Stimulated activated CD8-positive, alpha-beta memory T cell treated with anti-CD3 and anti-CD28 coated beads, Interleukin-7, amount 100 ng/mL, for 24 hours (primary cell): ENCODE data around the gene CRABP2.

Experiments used
- DNase-seq: peaks from one replicate; pipeline ENCODE4 v3.0.0-alpha.2; 2020; ENCODE audit warnings: low read depth

CRABP2 gene

GRCh38 chr1:156689953-156690674, 15.3 kb downstream of the CRABP2 start:
- DNase-seq, result no peak

- peak; percentile 51 for DNase-seq
Measured at GRCh38 chr1:156689035-156689952, 16.1 kb downstream of the CRABP2 start.

DNA sequence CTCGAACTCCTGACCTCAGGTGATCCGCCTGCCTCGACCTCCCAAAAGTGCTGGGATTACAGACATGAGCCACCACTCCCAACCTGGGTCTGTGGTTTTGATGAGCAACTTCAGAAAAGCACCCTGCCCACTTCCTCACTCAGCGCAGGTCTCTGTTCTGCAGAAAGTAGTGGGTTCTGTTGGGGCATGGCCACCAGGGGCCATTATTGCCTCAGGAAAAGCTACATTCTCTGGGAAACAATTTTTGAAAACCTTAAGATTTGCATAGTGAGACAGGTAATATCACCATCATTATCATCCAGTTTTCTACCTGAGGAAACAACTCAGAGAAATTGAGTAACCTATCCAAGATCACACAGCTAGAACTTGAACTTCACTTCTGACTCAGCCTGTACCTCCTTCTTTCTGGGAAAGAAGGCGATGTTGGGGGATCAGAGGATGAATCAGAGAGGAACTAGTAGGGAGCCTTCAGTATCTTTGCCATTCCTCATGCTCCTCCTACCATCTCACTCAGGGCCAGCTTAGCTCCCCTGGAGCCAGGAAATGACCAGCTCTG, 21.1 kb downstream of the CRABP2 start:
- DNase-seq, result no peak

DNA sequence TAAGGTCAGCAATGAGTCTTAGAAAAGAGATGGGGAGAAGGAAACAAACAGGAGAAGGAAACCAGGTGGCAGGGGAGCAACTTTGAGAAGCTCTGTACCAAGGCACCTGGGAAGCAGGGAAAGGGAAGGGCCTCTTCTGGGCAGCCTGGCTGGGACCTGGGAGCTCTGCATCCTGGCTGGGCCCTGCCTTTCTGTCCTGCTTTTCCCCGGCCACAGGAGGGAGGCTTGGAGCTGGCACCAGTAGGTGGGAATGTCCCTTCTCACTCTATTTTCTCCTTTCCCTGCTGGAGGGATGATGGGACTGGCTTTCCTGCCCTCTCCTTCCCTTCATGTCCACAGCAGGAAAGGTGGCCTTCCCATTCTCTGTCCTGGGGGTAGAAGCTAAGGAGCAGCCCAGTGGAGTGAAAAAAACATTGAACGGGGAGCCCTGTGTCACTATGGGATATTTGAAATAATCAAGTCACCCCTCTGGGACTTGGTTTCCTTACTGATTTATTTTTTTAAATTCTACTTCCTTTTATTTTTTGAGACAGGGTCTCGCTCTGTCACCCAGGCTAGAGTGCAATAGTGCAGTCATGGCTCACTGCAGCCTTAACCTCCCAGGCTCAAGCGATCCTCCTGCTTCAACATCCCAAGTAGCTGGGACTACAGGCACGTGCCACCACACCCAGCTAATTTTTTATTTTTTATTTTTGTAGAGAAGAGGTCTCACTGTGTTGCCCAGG, 23.1 kb downstream of the CRABP2 start:
- DNase-seq, result no peak

DNA sequence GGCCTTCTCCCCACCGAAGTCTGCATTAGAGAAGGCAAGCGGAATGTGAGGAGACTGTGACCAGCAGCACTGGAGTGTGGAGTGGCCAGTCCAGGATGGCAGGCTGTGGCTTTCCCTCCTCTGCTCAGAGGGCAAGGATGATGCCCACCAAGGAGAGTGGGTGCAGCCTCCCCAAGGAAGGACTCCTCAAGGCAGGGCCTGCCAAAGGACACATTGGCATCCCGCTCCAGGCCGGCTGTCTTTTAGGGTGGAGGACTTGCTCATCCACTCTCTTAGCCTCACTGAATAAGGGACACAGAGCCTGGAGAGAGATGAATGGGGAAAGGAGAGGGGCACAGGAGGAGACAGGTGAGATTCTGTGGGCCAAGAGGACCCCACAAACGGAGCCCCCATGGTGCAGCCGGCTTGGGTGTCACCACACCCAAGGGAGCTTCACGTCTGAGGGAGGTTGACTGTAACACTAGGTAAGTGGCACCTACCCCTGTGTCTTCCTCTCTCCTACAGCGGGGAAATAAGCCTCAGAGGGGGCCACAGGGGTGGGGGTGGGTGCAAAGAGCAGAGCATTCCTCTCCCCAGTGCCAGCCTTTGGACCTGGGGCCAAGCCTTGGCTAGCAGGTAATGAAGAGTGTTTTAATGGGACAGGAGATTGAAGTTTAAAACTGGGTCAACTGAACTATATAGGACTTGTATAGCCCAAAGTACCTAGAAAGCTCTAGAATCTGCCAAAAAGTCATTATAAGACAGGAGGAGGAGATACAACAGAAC, 24.0 kb downstream of the CRABP2 start:
- no peak for DNase-seq

- no peak for DNase-seq
Measured at GRCh38 chr1:156680056-156680455, 25.3 kb downstream of the CRABP2 start.

DNA sequence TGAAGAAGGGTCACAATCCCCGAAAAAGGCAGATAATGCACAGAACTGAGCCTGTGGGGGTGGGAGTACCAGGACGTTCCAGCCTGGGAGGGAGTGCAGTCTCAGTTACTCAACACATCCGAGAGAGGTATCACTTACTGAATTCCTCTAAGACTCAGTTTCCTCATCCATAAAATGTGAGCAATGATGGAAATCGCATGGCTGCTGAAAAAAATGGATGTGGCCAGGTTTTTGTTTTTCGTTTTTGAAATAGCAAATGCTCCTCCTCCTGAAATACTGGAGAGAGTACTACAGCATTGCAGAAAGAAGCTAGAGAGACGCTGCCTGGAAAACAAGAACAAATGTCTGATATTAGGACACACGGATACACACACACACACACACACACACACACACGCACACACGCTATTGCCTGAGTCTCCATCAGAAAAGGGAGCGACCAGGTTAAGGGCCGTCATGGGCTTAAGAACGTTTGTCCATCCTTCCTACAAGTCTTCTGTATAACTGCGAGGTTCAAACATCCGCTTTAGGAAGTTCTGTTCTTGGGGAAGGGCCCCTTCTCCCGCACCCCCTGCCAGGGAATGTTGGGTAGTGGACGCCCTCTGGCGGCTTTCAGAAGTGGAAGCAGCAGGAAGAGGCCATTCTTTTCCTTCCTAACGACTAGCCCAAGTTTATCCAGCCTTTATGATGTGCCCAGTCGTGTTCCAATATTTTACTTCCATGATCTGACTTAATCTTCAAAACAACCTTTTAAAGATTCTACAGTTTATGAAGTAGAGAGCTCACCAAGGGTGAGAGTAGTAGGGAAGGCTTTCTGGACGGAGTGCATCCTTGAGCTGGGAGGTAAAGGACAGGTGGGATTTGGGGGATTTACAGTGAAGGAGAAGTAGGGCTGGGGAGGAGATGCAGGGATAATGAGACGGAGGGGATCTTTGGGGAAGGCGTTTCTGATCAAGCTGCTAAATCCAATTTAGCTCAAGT, 27.5 kb downstream of the CRABP2 start:
- DNase-seq, result no peak

- no peak for DNase-seq
Measured at GRCh38 chr1:156676820-156677615, 28.4 kb downstream of the CRABP2 start, which contains the start of gene NES. Gene NES (minus strand): TSS chr1:156677407. CDS start chr1:156677264, 143 bp downstream.

- DNase-seq, result no peak
Measured at GRCh38 chr1:156676114-156676819, 29.1 kb downstream of the CRABP2 start.

- DNase-seq, result no peak
Measured at GRCh38 chr1:156675210-156676113, 29.9 kb downstream of the CRABP2 start.

GRCh38 chr1:156673387-156674121, 31.8 kb downstream of the CRABP2 start:
- no peak for DNase-seq

GRCh38 chr1:156671804-156672203, 33.6 kb downstream of the CRABP2 start:
- DNase-seq, result no peak

DNA sequence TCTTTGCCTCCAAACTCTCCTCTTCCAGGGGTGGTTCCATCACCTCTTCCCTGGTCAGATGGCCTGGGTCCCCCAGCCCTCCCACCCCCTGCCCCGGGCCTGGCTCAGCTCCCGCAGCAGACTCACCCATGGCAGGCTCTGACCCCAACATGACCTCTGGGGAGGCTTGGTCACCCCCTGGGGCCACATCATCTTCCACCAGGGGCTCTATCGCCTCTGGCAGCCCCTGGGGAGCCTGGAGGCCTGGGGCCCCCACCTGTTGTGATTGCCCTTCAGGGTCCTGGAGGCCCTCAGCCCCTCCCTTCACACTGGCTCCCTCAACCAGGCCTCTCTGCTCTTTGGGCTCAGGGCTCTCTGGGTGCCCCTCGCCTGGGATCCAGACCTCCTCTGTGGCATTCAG, 34.6 kb downstream of the CRABP2 start:
- no peak for DNase-seq

GRCh38 chr1:156670359-156670758, 35.0 kb downstream of the CRABP2 start:
- DNase-seq, result no peak

DNA sequence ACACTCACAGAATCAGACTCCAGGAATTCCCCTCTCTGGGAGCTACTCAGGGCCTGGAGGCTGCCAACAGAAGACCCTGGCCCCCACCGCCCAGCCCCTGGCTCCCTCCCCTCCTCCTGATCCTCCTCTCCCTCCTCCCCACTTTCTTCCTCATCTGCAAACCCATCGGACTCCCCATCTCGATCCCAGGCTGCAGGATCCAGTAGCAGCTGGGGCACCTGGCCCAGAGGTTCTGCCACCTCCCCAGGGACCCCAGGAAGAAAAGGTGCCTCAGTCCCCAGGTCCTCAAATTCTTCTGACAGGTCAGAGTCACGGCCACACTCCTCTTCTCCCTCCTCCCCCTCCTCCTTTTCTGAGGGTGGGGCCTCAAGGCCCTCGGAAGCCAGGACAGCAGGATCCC, 35.6 kb downstream of the CRABP2 start:
- no peak for DNase-seq

DNA sequence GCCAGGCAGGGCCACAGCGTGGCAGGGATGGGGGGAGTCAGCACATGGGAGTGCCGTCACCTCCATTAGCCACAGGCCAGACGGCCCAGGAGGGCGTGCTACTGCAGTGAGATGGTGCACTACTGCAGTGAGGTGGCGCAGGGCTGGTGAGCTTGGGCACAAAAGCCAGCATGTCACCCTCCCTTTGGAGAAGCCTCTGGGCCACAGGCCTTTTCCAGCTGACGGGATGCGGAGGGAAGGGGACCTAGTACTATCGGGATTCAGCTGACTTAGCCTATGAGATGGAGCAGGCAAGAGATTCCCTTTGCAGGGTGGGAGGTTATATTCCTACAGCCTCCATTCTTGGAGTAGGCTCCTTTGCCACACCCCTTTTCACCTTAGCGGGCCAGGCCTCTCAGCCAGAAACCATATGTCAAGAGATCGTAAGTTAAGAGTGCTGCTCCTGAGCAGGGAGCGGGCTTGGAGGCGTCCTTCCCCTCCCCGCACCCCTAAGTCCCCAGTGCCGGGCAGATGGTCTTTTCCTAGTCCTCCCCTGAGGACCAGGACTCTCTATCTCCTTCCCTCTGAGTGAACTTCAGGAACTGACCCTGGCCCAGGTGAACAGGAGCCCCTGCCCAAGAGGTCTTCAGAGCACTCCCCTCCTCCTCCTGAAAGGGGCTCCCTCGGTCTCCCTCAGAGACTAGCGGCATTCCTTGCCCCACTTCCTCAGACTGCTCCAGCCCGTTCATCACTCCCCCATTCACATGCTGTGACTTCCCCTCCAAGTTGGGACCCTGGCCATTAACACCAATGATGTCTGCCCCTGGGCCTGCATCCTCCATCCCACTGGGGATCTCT, 36.4 kb downstream of the CRABP2 start:
- DNase-seq, result no peak
